SU-DHL-6 (cell line): ENCODE results near the gene TADA3.

Experiments used
- EZH2phosphoT487 ChIP-seq: fragments of 200-600 bp; sonication (generic), shearing (Covaris generic); conservative IDR thresholded peaks from 2 replicates; pipeline ENCODE4 v1.6.1; 2018; ENCODE audit warnings: mild to moderate bottlenecking, antibody characterized with exemption, low read length, moderate library complexity, mixed read lengths
- TF ChIP-seq, protein P1 (sequence below): fragments of 200-600 bp; sonication (generic); IDR thresholded peaks from one replicate; pipeline ENCODE4 v1.5.1; 2017; ENCODE audit warnings: antibody characterized with exemption, mild to moderate bottlenecking, low read length, moderate library complexity; ENCODE audit not compliant: insufficient read depth, poor library complexity, severe bottlenecking

DNA sequence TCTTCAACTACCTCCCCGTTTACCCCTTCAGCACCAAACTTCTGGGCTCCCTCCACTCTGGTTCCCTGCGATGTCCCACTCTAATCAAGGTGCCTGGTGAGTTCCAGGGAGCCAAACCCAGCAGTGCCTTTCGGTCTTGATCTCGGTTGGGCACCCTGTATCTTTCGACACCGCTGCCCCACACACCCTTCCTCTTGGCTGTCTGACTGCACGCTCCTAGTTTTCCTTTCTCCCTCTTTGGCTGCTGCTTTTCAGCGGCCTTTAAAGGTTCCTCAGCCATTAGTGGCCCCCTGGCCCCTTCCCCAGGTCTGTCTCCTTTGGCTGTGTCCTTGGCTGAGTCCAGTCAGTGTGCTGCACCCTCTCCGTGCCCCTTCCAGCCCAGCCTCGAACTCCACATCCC, 18.6 kb upstream of the TADA3 start:
- no peak for TF ChIP-seq EZH2phosphoT487
- TF ChIP-seq, protein P1, sequence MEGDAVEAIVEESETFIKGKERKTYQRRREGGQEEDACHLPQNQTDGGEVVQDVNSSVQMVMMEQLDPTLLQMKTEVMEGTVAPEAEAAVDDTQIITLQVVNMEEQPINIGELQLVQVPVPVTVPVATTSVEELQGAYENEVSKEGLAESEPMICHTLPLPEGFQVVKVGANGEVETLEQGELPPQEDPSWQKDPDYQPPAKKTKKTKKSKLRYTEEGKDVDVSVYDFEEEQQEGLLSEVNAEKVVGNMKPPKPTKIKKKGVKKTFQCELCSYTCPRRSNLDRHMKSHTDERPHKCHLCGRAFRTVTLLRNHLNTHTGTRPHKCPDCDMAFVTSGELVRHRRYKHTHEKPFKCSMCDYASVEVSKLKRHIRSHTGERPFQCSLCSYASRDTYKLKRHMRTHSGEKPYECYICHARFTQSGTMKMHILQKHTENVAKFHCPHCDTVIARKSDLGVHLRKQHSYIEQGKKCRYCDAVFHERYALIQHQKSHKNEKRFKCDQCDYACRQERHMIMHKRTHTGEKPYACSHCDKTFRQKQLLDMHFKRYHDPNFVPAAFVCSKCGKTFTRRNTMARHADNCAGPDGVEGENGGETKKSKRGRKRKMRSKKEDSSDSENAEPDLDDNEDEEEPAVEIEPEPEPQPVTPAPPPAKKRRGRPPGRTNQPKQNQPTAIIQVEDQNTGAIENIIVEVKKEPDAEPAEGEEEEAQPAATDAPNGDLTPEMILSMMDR: no peak
